HG03342 (cell line): Measurements from ENCODE around the gene DGKB.

ENCODE experiments used
- ATAC-seq: cut with Tn5 transposase; IDR thresholded peaks from one replicate; pipeline ENCODE4 v1.9.1; 2021; ENCODE audit warnings: mild to moderate bottlenecking, moderate library complexity; ENCODE audit not compliant: unreplicated experiment

DGKB gene

GRCh38 chr7:14407246-14408015 lies 495.1 kb downstream of the DGKB start:
- no peak for ATAC-seq

- ATAC-seq: no peak
These were observed 499.0 kb downstream of the DGKB start for GRCh38 chr7:14403587-14403986.

- ATAC-seq: no peak
These were observed 502.3 kb downstream of the DGKB start for GRCh38 chr7:14400271-14400670.

GRCh38 chr7:14398526-14398925 lies 504.0 kb downstream of the DGKB start:
- ATAC-seq: no peak

GRCh38 chr7:14395860-14396259 lies 506.7 kb downstream of the DGKB start:
- ATAC-seq: no peak

- no peak for ATAC-seq
These were observed 507.8 kb downstream of the DGKB start for GRCh38 chr7:14394786-14395185.

GRCh38 chr7:14389595-14389994 lies 513.0 kb downstream of the DGKB start:
- ATAC-seq: no peak

GRCh38 chr7:14389181-14389591 lies 513.4 kb downstream of the DGKB start:
- ATAC-seq: no peak

- ATAC-seq: no peak
These were observed 517.5 kb downstream of the DGKB start for GRCh38 chr7:14385074-14385473.

- no peak for ATAC-seq
These were observed 520.6 kb downstream of the DGKB start for GRCh38 chr7:14381936-14382335.

GRCh38 chr7:14381306-14381705 lies 521.2 kb downstream of the DGKB start:
- no peak for ATAC-seq

- ATAC-seq: no peak
These were observed 521.7 kb downstream of the DGKB start for GRCh38 chr7:14380881-14381280.

GRCh38 chr7:14377646-14378266 lies 524.8 kb downstream of the DGKB start:
- no peak for ATAC-seq

GRCh38 chr7:14376711-14377110 lies 525.8 kb downstream of the DGKB start:
- no peak for ATAC-seq

GRCh38 chr7:14375998-14376397 lies 526.6 kb downstream of the DGKB start:
- no peak for ATAC-seq

- ATAC-seq: no peak
These were observed 528.2 kb downstream of the DGKB start for GRCh38 chr7:14374336-14374735.

GRCh38 chr7:14368285-14368684 lies 534.3 kb downstream of the DGKB start:
- ATAC-seq: no peak

- ATAC-seq: no peak
These were observed 551.4 kb downstream of the DGKB start for GRCh38 chr7:14351167-14351566.

- no peak for ATAC-seq
These were observed 561.3 kb downstream of the DGKB start for GRCh38 chr7:14341200-14341775.

GRCh38 chr7:14340393-14341074 lies 562.0 kb downstream of the DGKB start:
- no peak for ATAC-seq

- no peak for ATAC-seq
These were observed 562.7 kb downstream of the DGKB start for GRCh38 chr7:14339861-14340260.

- ATAC-seq: no peak
These were observed 566.3 kb downstream of the DGKB start for GRCh38 chr7:14336256-14336655.
